Measurements from ENCODE around the gene BBS9. TPM values are rescaled to one million over a fixed set of nuclear protein-coding genes. Genes with fewer than 3 reads are reported as not detected.
A peak's percentile ranks its signal among the peaks of the same experiment; 100 is the strongest.

Gene BBS9
- total and polyA plus RNA-seq, 2 donors from 2014 or later, result 9.0 to 23.4 TPM

DNA sequence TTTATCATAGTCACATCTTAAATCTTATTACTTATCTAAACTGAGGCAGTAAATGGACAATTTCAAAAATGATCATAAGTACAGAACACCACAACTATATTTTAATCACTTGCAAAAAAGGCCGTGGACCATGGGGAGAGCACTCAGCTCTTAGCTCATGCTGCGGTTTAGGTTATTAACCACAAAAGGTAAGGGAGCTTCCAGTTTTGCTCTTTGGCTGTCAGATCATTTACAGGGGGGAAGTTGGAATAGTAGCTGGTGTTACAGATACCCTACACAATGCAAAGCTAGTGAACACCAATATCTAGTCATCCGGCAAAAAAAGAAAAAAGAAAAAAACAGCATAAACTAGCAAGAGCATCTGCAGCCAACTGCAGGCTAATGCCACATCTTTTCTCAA, 147.0 kb downstream of the BBS9 start:
- no peak overlapping the region for H3K27ac ChIP-seq (ENCODE audit: low read depth in 2 of 2, low read length in 2 of 2)
- TF ChIP-seq, protein P1, sequence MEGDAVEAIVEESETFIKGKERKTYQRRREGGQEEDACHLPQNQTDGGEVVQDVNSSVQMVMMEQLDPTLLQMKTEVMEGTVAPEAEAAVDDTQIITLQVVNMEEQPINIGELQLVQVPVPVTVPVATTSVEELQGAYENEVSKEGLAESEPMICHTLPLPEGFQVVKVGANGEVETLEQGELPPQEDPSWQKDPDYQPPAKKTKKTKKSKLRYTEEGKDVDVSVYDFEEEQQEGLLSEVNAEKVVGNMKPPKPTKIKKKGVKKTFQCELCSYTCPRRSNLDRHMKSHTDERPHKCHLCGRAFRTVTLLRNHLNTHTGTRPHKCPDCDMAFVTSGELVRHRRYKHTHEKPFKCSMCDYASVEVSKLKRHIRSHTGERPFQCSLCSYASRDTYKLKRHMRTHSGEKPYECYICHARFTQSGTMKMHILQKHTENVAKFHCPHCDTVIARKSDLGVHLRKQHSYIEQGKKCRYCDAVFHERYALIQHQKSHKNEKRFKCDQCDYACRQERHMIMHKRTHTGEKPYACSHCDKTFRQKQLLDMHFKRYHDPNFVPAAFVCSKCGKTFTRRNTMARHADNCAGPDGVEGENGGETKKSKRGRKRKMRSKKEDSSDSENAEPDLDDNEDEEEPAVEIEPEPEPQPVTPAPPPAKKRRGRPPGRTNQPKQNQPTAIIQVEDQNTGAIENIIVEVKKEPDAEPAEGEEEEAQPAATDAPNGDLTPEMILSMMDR (IDR thresholded peaks at IDR 0.05; ENCODE audit: borderline replicate concordance, extremely low read depth, insufficient read depth), result no peak
- H3K4me1 ChIP-seq (ENCODE audit: control insufficient read depth in 2 of 3, insufficient read depth in 2 of 3, low read depth in 1 of 3, low read length in 3 of 3), result no peaks in the 10 kb centered on the region
- no peaks in the 10 kb centered on the region for H3K27me3 ChIP-seq (ENCODE audit: control insufficient read depth, insufficient read depth, low read length)
- H3K9me3 ChIP-seq (ENCODE audit: control insufficient read depth in 2 of 3, insufficient read depth in 1 of 3, low read length in 3 of 3), result peaks cover 0 to 26% (median 4%) of the 10 kb centered on the region in 3 donors
- intact Hi-C loops (cut with DNase I), result no loop called here
- H3K36me3 ChIP-seq (ENCODE audit: control insufficient read depth in 2 of 3, insufficient read depth in 3 of 3, low read length in 3 of 3), result no peaks in the 10 kb centered on the region
- H3K4me3 ChIP-seq (ENCODE audit: low read length in 3 of 3), result no peak overlapping the region
- DNase-seq (no peak), FAIRE-seq (no peak)
- H3K9ac ChIP-seq (ENCODE audit: low read length in 3 of 3), result no peak overlapping the region

DNA sequence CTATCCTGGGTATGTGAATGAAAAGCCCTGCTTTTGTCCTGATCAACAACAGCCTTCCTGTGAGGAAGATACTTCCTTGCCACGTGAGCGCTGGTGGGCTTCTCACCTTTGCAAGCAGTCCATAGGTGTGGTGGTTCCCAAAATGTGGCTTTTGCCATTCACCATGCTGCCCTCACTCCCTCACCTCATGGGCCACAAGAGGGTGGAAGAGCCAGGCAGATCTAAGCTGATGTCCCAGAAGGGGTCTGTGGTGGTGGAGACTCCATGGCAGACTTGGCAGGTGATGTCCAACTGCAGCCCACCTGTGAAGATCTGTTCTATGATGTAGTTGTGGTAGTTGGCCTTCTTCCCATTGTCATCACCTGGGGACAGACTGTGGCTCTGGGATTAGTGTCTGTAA, 147.4 kb downstream of the BBS9 start:
- FAIRE-seq, result no peak

DNA sequence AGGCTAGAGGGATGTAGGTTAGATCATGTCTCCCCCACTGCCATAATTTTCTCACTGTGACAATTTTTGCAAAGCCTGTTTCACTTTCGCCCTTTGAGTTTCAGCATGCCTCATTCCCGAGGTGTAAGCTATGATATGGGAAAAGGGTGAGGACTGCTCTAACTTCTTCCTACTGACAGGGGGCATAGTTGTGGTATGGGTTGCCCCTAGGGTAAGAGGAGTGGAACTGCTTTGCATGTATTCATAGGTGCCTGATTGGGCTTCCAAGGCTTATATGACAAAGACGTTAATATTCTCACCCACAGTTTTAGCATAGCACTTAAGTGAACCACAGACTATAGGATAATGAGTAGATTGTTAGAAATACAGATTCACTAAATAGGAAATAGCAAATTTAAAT, 148.7 kb downstream of the BBS9 start:
- DNase-seq (no peak), FAIRE-seq (no peak)
- Histone ChIP-seq H3K9ac (ENCODE audit: low read length in 3 of 3) (no peak overlapping the region), H3K27me3 (ENCODE audit: control insufficient read depth, insufficient read depth, low read length) (no peaks in the 10 kb centered on the region), H3K4me3 (ENCODE audit: low read length in 3 of 3) (no peak overlapping the region), H3K36me3 (ENCODE audit: control insufficient read depth in 2 of 3, insufficient read depth in 3 of 3, low read length in 3 of 3) (no peaks in the 10 kb centered on the region), H3K9me3 (ENCODE audit: control insufficient read depth in 2 of 3, insufficient read depth in 1 of 3, low read length in 3 of 3) (peaks cover 0 to 25% (median 4%) of the 10 kb centered on the region in 3 donors), H3K4me1 (ENCODE audit: control insufficient read depth in 2 of 3, insufficient read depth in 2 of 3, low read depth in 1 of 3, low read length in 3 of 3) (no peaks in the 10 kb centered on the region), H3K27ac (ENCODE audit: low read depth in 2 of 2, low read length in 2 of 2) (no peak overlapping the region)
- intact Hi-C loops (cut with DNase I), result no loop called here
- TF ChIP-seq, protein P1 (IDR thresholded peaks at IDR 0.05; ENCODE audit: borderline replicate concordance, extremely low read depth, insufficient read depth), result no peak

More for the DNA sequence above, 147.4 kb downstream of the BBS9 start:
- Histone ChIP-seq H3K9ac (ENCODE audit: low read length in 3 of 3) (no peak overlapping the region), H3K36me3 (ENCODE audit: control insufficient read depth in 2 of 3, insufficient read depth in 3 of 3, low read length in 3 of 3) (no peaks in the 10 kb centered on the region), H3K4me1 (ENCODE audit: control insufficient read depth in 2 of 3, insufficient read depth in 2 of 3, low read depth in 1 of 3, low read length in 3 of 3) (no peaks in the 10 kb centered on the region), H3K4me3 (ENCODE audit: low read length in 3 of 3) (no peak overlapping the region), H3K27me3 (ENCODE audit: control insufficient read depth, insufficient read depth, low read length) (no peaks in the 10 kb centered on the region), H3K27ac (ENCODE audit: low read depth in 2 of 2, low read length in 2 of 2) (no peak overlapping the region), H3K9me3 (ENCODE audit: control insufficient read depth in 2 of 3, insufficient read depth in 1 of 3, low read length in 3 of 3) (peaks cover 0 to 25% (median 4%) of the 10 kb centered on the region in 3 donors)
- intact Hi-C loops (cut with DNase I), result no loop called here
- no peak for DNase-seq
- TF ChIP-seq, protein P1 (IDR thresholded peaks at IDR 0.05; ENCODE audit: borderline replicate concordance, extremely low read depth, insufficient read depth), result no peak

DNA sequence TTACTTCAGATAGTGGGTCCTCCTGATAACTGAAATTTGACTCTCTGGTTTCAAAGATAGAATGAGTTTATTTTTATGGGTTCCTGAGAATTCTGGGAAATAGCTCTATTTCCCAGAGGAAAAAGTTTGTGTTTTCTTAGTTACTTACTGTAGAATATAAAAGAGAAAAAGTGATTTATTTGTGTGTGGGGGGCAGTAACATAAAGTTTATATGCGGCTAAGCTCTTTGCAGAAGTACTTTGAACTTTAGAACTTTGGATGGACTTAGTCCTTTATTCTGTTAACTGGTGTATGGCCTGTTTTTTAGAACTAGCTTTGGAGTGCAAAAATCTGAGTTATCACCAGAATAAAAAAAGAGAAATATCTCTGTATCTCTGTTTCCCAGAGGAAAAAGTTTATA, 157.1 kb downstream of the BBS9 start:
- intact Hi-C loops (cut with DNase I), result no loop called here
- Histone ChIP-seq H3K9ac (ENCODE audit: low read length in 3 of 3) (no peak overlapping the region), H3K27ac (ENCODE audit: low read depth in 2 of 2, low read length in 2 of 2) (no peak overlapping the region), H3K4me3 (ENCODE audit: low read length in 3 of 3) (no peak overlapping the region), H3K9me3 (ENCODE audit: control insufficient read depth in 2 of 3, insufficient read depth in 1 of 3, low read length in 3 of 3) (peaks cover 0 to 12% (median 0%) of the 10 kb centered on the region in 3 donors), H3K27me3 (ENCODE audit: control insufficient read depth, insufficient read depth, low read length) (no peaks in the 10 kb centered on the region), H3K36me3 (ENCODE audit: control insufficient read depth in 2 of 3, insufficient read depth in 3 of 3, low read length in 3 of 3) (no peaks in the 10 kb centered on the region), H3K4me1 (ENCODE audit: control insufficient read depth in 2 of 3, insufficient read depth in 2 of 3, low read depth in 1 of 3, low read length in 3 of 3) (no peaks in the 10 kb centered on the region)
- DNase-seq (peak in 2 of 5 donors; percentile 58 to 78), FAIRE-seq (no peak)
- TF ChIP-seq, protein P1 (IDR thresholded peaks at IDR 0.05; ENCODE audit: borderline replicate concordance, extremely low read depth, insufficient read depth), result no peak

All from kidney (tissue), 14 donors.